Rectal smooth muscle tissue (tissue), 1 donor: ENCODE measurements around the gene MAPKAPK2.

Experiments used
- H3K27ac ChIP-seq: one replicate; pipeline ENCODE4 v1.7.0; 2013; ENCODE audit warnings: low read depth, low read length, inconsistent platforms
- H3K27me3 ChIP-seq: one replicate; pipeline ENCODE4 v1.7.0; 2013; ENCODE audit warnings: low read length; ENCODE audit not compliant: control insufficient read depth, insufficient read depth
- H3K36me3 ChIP-seq: one replicate; pipeline ENCODE4 v1.7.0; 2013; ENCODE audit warnings: low read length; ENCODE audit not compliant: control insufficient read depth, insufficient read depth
- H3K4me1 ChIP-seq: one replicate; pipeline ENCODE4 v1.7.0; 2013; ENCODE audit warnings: low read length; ENCODE audit not compliant: control insufficient read depth, insufficient read depth
- H3K4me3 ChIP-seq: one replicate; pipeline ENCODE4 v1.7.0; 2013; ENCODE audit warnings: low read length
- H3K9ac ChIP-seq: one replicate; pipeline ENCODE4 v1.7.0; 2013; ENCODE audit warnings: low read length

Gene MAPKAPK2

GRCh38 chr1:206676499-206676898, 8.2 kb upstream of the MAPKAPK2 start:
- H3K27ac ChIP-seq, result no peak overlapping the region
- peaks cover 20% of the 10 kb centered on the region for H3K4me1 ChIP-seq
- H3K4me3 ChIP-seq, result no peak overlapping the region
- no peaks in the 10 kb centered on the region for H3K36me3 ChIP-seq
- H3K27me3 ChIP-seq, result no peaks in the 10 kb centered on the region
- no peak overlapping the region for H3K9ac ChIP-seq

- no peaks in the 10 kb centered on the region for H3K27me3 ChIP-seq
- no peak overlapping the region for H3K9ac ChIP-seq
- H3K27ac ChIP-seq, result no peak overlapping the region
- H3K4me3 ChIP-seq, result no peak overlapping the region
- H3K36me3 ChIP-seq, result no peaks in the 10 kb centered on the region
- peaks cover 16% of the 10 kb centered on the region for H3K4me1 ChIP-seq
Measured at GRCh38 chr1:206678490-206678889, 6.2 kb upstream of the MAPKAPK2 start.

- H3K4me1 ChIP-seq, result peaks cover 11% of the 10 kb centered on the region
- no peaks in the 10 kb centered on the region for H3K36me3 ChIP-seq
- H3K27me3 ChIP-seq, result peaks cover 2% of the 10 kb centered on the region
- H3K9ac ChIP-seq, result no peak overlapping the region
- H3K4me3 ChIP-seq, result no peak overlapping the region
- no peak overlapping the region for H3K27ac ChIP-seq
Measured at GRCh38 chr1:206679738-206680211, 4.9 kb upstream of the MAPKAPK2 start.

DNA sequence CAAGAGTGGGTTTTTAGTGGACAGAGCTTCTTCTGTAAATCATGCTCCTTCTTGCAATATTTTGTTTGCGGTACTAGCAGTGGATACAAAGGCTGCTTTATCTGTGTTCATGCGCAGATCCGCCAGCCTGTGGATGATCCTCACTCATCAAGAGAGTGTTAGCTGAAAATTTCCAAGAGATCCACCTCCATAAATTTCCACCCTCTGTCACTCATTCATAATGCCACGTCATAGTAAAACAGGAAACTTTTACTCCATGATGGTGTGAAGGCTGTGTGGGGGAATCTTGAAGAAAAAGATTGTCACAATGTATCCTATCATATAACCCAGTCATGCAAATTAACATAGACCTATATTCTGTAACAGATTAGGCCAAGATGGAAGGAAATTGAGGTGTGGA, 4.4 kb upstream of the MAPKAPK2 start:
- no peak overlapping the region for H3K27ac ChIP-seq
- H3K27me3 ChIP-seq, result peaks cover 2% of the 10 kb centered on the region
- peaks cover 6% of the 10 kb centered on the region for H3K4me1 ChIP-seq
- no peak overlapping the region for H3K4me3 ChIP-seq
- no peaks in the 10 kb centered on the region for H3K36me3 ChIP-seq
- H3K9ac ChIP-seq, result no peak overlapping the region

- no peak overlapping the region for H3K4me3 ChIP-seq
- no peaks in the 10 kb centered on the region for H3K36me3 ChIP-seq
Measured at GRCh38 chr1:206681359-206681758, 3.3 kb upstream of the MAPKAPK2 start.

DNA sequence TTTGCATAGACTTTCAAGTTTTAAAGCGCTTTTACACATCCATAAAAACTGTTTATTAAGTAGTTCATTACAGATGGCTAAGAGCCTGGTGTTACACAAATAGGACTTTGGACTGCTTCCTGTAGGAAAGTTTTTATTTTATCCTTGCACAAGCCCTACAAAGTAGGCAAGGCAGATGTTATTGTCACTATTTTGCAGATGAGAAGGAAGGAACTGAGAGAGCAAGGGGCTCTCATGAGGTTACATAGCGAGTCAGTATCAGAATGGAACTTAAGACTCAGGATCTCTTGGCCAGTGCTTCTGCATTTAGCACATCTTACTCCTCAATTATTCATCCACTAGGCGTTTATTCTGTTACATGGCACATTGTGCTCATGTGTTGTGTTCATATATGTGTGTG, 2.6 kb upstream of the MAPKAPK2 start:
- Histone ChIP-seq H3K4me3 (no peak overlapping the region), H3K27ac (no peak overlapping the region), H3K27me3 (peaks cover 2% of the 10 kb centered on the region), H3K9ac (no peak overlapping the region), H3K4me1 (peaks cover 7% of the 10 kb centered on the region), H3K36me3 (no peaks in the 10 kb centered on the region)

More at GRCh38 chr1:206681359-206681758, 3.3 kb upstream of the MAPKAPK2 start:
- peaks cover 2% of the 10 kb centered on the region for H3K27me3 ChIP-seq
- H3K27ac ChIP-seq, result no peak overlapping the region
- H3K4me1 ChIP-seq, result peaks cover under 1% of the 10 kb centered on the region
- H3K9ac ChIP-seq, result no peak overlapping the region

GRCh38 chr1:206683313-206683712, 1.4 kb upstream of the MAPKAPK2 start:
- Histone ChIP-seq H3K9ac (no peak overlapping the region), H3K4me3 (no peak overlapping the region), H3K4me1 (peaks cover 18% of the 10 kb centered on the region)

GRCh38 chr1:206684003-206684402, 702 bp upstream of the MAPKAPK2 start:
- Histone ChIP-seq H3K4me3 (no peak overlapping the region), H3K27ac (no peak overlapping the region), H3K9ac (no peak overlapping the region), H3K36me3 (no peaks in the 10 kb centered on the region), H3K27me3 (peaks cover 2% of the 10 kb centered on the region), H3K4me1 (peaks cover 19% of the 10 kb centered on the region)

More at GRCh38 chr1:206683313-206683712, 1.4 kb upstream of the MAPKAPK2 start:
- Histone ChIP-seq H3K27me3 (peaks cover 2% of the 10 kb centered on the region), H3K27ac (no peak overlapping the region), H3K36me3 (no peaks in the 10 kb centered on the region)

- peaks cover 31% of the 10 kb centered on the region for H3K4me1 ChIP-seq
- H3K4me3 ChIP-seq, result peak overlapping the region; percentile 77
- H3K27ac ChIP-seq, result peak overlapping the region; percentile 90
- peaks cover 2% of the 10 kb centered on the region for H3K27me3 ChIP-seq
- no peaks in the 10 kb centered on the region for H3K36me3 ChIP-seq
- peak overlapping the region; percentile 53 for H3K9ac ChIP-seq
Measured at GRCh38 chr1:206685334-206685768, 646 bp downstream of the MAPKAPK2 start.

GRCh38 chr1:206685769-206686477, 1.2 kb downstream of the MAPKAPK2 start:
- H3K4me1 ChIP-seq, result peaks cover 37% of the 10 kb centered on the region

DNA sequence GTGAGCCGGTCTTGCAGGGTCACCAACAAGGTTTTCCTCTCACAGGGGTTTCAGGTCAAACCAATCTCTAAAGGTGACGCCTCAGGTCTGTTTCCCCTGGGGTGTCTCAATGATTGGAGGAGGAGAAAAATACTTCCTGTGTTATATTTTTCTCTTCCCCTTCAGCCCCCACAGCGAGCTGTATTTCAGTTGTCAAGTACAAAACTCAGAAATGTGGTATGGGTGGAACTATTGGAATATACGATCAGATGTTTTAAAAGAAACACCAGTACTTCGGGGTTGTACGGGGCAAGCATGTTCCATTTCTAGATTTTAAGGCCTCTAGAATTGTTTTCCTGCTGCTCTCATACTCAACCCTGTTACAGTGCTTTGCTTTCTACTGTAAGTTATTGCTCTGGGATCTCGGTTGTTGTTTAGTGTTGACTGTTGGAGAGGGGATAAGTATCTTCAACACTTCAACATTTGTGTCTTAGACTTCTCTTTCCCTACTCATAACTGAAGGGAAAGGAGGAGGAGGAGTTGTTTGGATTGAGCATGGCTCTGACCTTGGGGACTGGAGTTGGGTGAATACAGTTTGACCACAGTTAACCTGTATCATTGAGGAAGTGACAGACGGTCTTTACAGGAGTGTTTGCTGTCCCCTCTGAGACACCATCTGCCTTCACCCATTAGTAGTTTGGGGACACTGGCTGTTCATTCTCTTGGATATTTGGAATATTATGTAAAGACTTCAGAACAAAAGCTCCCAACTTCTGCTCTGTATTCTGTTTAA, 2.0 kb downstream of the MAPKAPK2 start:
- Histone ChIP-seq H3K4me3 (peak overlapping the region; percentile 72), H3K36me3 (no peaks in the 10 kb centered on the region), H3K27me3 (peaks cover 2% of the 10 kb centered on the region), H3K4me1 (peaks cover 40% of the 10 kb centered on the region), H3K9ac (peak overlapping the region; percentile 73), H3K27ac (peak overlapping the region; percentile 90)

More at GRCh38 chr1:206685769-206686477, 1.2 kb downstream of the MAPKAPK2 start:
- Histone ChIP-seq H3K36me3 (no peaks in the 10 kb centered on the region), H3K4me3 (peak overlapping the region; percentile 72), H3K27ac (peak overlapping the region; percentile 90), H3K9ac (peak overlapping the region; percentile 73), H3K27me3 (peaks cover 2% of the 10 kb centered on the region)

DNA sequence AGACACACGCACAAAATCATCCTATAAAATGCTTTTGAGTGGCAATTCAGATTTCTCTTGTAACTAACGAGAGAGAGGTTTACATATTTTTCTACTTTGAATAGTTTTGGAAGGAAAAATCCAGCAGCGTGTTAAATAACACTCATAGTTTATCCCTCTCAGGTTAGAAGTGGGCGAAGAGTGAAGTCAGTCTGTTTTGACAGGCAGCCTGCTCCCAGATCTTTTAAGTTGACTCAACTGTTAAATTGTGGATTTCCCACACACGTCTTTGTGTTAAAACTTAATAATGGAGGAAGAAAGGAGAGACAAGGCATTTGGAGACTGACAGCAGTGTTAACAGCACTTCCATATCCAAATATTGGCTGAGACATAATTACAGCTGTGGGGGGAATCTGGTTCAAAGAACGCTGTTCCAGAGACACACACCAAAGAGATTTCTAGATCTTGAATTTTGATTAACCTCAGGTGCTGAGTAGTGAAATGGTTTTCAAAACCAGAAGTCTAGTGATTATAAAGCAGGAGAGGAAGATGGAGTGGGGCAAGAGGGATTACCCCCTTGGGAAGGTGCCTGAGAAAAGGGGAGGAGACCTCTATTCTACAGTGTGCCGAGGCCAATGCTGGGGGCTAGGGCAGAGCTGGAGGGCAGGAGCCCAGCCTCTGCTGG, 2.7 kb downstream of the MAPKAPK2 start:
- peak overlapping the region; percentile 90 for H3K27ac ChIP-seq
- H3K4me3 ChIP-seq, result peak overlapping the region; percentile 72
- H3K9ac ChIP-seq, result no peak overlapping the region
- no peaks in the 10 kb centered on the region for H3K36me3 ChIP-seq
- peaks cover 2% of the 10 kb centered on the region for H3K27me3 ChIP-seq
- H3K4me1 ChIP-seq, result peaks cover 47% of the 10 kb centered on the region
